WTC11 (cell line): Measurements from ENCODE around the gene TASL. TPM values are rescaled to one million over a fixed set of nuclear protein-coding genes. Genes with fewer than 3 reads are reported as not detected.

Experiments
- ATAC-seq: fragments of 200-7000 bp; cut with Tn5 transposase; 2 replicates; pipeline ENCODE4 v1.10.0; 2021; ENCODE audit warnings: mild to moderate bottlenecking, moderate library complexity
- CTCF ChIA-PET: fragments of 300-600 bp; sonication (Branson Sonifier 250); formaldehyde crosslinking; loops from one replicate; lab custom pipeline; 2021; ENCODE audit warnings: antibody characterized with exemption; lab: Charles Lee
- POLR2A ChIA-PET: fragments of 350-600 bp; sonication (Branson Sonifier 250); formaldehyde crosslinking; loops from one replicate; lab custom pipeline; 2021; ENCODE audit warnings: antibody characterized with exemption; lab: Charles Lee
- DNase-seq: peaks from one replicate; pipeline ENCODE4 v3.0.0; 2021; ENCODE audit warnings: low spot score
- H3K27ac Mint-ChIP-seq: 2 replicates; pipeline ENCODE4 v1.8.0; 2021; ENCODE audit warnings: mixed read lengths
- H3K27me3 Mint-ChIP-seq: 2 replicates; pipeline ENCODE4 v1.8.0; 2021; ENCODE audit warnings: low read depth, mild to moderate bottlenecking, moderate library complexity, mixed read lengths
- H3K36me3 Mint-ChIP-seq: 2 replicates; pipeline ENCODE4 v1.8.0; 2021; ENCODE audit warnings: mixed read lengths
- H3K4me1 Mint-ChIP-seq: 2 replicates; pipeline ENCODE4 v1.8.0; 2022; ENCODE audit warnings: mixed read lengths
- H3K4me3 Mint-ChIP-seq: 2 replicates; pipeline ENCODE4 v1.8.0; 2021; ENCODE audit warnings: mild to moderate bottlenecking, moderate library complexity, mixed read lengths
- H3K9me3 Mint-ChIP-seq: 2 replicates; pipeline ENCODE4 v1.8.0; 2021; ENCODE audit warnings: mixed read lengths
- ESRRA ChIP-seq: sonication (generic); formaldehyde crosslinking; IDR thresholded peaks from 2 replicates; pipeline ENCODE4 v1.8.1; 2022; ENCODE audit warnings: mild to moderate bottlenecking, missing genetic modification reagents, borderline replicate concordance
- FOXK1 ChIP-seq: sonication (generic); formaldehyde crosslinking; IDR thresholded peaks from 2 replicates; pipeline ENCODE4 v1.8.0; 2022; ENCODE audit warnings: mild to moderate bottlenecking, moderate library complexity, missing genetic modification reagents
- GRHL2 ChIP-seq: fragments of 250-450 bp; sonication (Bioruptor Pico); IDR thresholded peaks from 2 replicates; pipeline ENCODE4 v1.8.0; 2022; ENCODE audit warnings: mild to moderate bottlenecking, moderate library complexity; ENCODE audit not compliant: insufficient replicate concordance, severe bottlenecking
- HMGA2 ChIP-seq: fragments of 250-450 bp; sonication (Bioruptor Pico); IDR thresholded peaks from 2 replicates; pipeline ENCODE4 v1.4.0; 2021; ENCODE audit warnings: mild to moderate bottlenecking, moderate library complexity
- NR2C2 ChIP-seq: sonication (generic); formaldehyde crosslinking; IDR thresholded peaks from 2 replicates; pipeline ENCODE4 v1.8.0; 2022; ENCODE audit warnings: mild to moderate bottlenecking, missing genetic modification reagents
- NR3C1 ChIP-seq: sonication (generic); formaldehyde crosslinking; conservative IDR thresholded peaks from 2 replicates; pipeline ENCODE4 v1.8.1; 2023; ENCODE audit warnings: low read depth, mild to moderate bottlenecking, missing genetic modification reagents
- SMAD4 ChIP-seq: sonication (generic); formaldehyde crosslinking; IDR thresholded peaks from 2 replicates; pipeline ENCODE4 v1.8.0; 2022; ENCODE audit warnings: mild to moderate bottlenecking, missing genetic modification reagents
- SOX15 ChIP-seq: fragments of 250-450 bp; sonication (Bioruptor Pico); IDR thresholded peaks from 2 replicates; pipeline ENCODE4 v1.9.0; 2021; ENCODE audit warnings: mild to moderate bottlenecking
- SP1 ChIP-seq: sonication (generic); formaldehyde crosslinking; conservative IDR thresholded peaks from 2 replicates; pipeline ENCODE4 v1.8.1; 2022; ENCODE audit warnings: missing genetic modification reagents
- TCF7 ChIP-seq: sonication (generic); formaldehyde crosslinking; IDR thresholded peaks from 2 replicates; pipeline ENCODE4 v1.8.0; 2022; ENCODE audit warnings: mild to moderate bottlenecking, low read depth, missing genetic modification reagents, moderate library complexity
- ZNF121 ChIP-seq: sonication (generic); formaldehyde crosslinking; IDR thresholded peaks from 2 replicates; pipeline ENCODE4 v1.8.0; 2023; ENCODE audit warnings: missing genetic modification reagents
- ZNF138 ChIP-seq: sonication (generic); formaldehyde crosslinking; conservative IDR thresholded peaks from 2 replicates; pipeline ENCODE4 v1.8.1; 2022; ENCODE audit warnings: mild to moderate bottlenecking, moderate library complexity, missing genetic modification reagents
- ZNF232 ChIP-seq: sonication (generic); formaldehyde crosslinking; IDR thresholded peaks from 2 replicates; pipeline ENCODE4 v1.8.0; 2022; ENCODE audit warnings: mild to moderate bottlenecking, missing genetic modification reagents
- ZNF263 ChIP-seq: sonication (generic); formaldehyde crosslinking; IDR thresholded peaks from 2 replicates; pipeline ENCODE4 v1.8.1; 2022; ENCODE audit warnings: low read depth, mild to moderate bottlenecking, moderate library complexity, missing genetic modification reagents
- ZNF317 ChIP-seq: sonication (generic); formaldehyde crosslinking; IDR thresholded peaks from 2 replicates; pipeline ENCODE4 v1.8.1; 2023; ENCODE audit warnings: low read depth, mild to moderate bottlenecking, moderate library complexity, missing genetic modification reagents, borderline replicate concordance
- ZNF396 ChIP-seq: fragments of 250-450 bp; sonication (Bioruptor Pico); IDR thresholded peaks from 2 replicates; pipeline ENCODE4 v1.8.0; 2021; ENCODE audit warnings: mild to moderate bottlenecking, moderate library complexity, borderline replicate concordance
- ZNF416 ChIP-seq: fragments of 250-450 bp; sonication (Bioruptor Pico); IDR thresholded peaks from 2 replicates; pipeline ENCODE4 v1.9.0; 2021; ENCODE audit warnings: mild to moderate bottlenecking, inconsistent platforms
- total RNA-seq: library from RNA; stranded (reverse); gene quantifications from 3 replicates; pipeline ENCODE4 v1.2.3, GENCODE V29; 2021
- TF ChIP-seq, protein P1 (sequence below): fragments of 200-600 bp; IDR thresholded peaks from 2 replicates; pipeline ENCODE4 v1.8.0; 2022; ENCODE audit warnings: antibody characterized with exemption
- TF ChIP-seq, protein P2 (sequence below): sonication (generic); formaldehyde crosslinking; IDR thresholded peaks from 2 replicates; pipeline ENCODE4 v1.8.1; 2023; ENCODE audit warnings: mild to moderate bottlenecking, missing genetic modification reagents, moderate library complexity
- TF ChIP-seq, protein P3 (sequence below): sonication (generic); formaldehyde crosslinking; IDR thresholded peaks from 2 replicates; pipeline ENCODE4 v1.8.1; 2022; ENCODE audit warnings: mild to moderate bottlenecking, missing genetic modification reagents, moderate library complexity, borderline replicate concordance
- TF ChIP-seq, protein P4 (sequence below): fragments of 250-450 bp; sonication (Bioruptor Pico); IDR thresholded peaks from 2 replicates; pipeline ENCODE4 v1.9.0; 2021; ENCODE audit warnings: mild to moderate bottlenecking
- TF ChIP-seq, protein P5 (sequence below): sonication (generic); formaldehyde crosslinking; IDR thresholded peaks from 2 replicates; pipeline ENCODE4 v1.8.1; 2023; ENCODE audit warnings: mild to moderate bottlenecking, missing genetic modification reagents, borderline replicate concordance

Gene TASL
- total RNA-seq, 1 experiment from 2014 or later: not detected

DNA sequence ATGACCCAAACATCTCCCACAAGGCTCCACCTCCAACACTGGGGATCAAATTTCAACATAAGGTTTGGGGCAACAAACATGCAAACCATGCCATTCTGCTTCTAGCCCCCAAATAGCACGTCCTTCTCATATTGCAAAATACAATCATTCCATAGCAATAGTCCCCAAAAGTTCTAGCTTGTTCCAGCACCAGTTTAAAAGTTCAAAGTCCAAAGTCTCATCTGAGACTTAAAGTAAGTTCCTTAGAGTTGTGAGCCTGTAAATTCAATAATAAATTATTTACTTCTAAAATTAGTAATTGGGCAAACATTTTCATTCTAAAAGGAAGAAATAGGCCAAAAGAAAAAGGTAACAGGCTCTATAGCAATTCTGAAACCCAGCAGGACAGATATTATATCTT, 8.9 kb upstream of the TASL start:
- no peaks in the 10 kb centered on the region for H3K27me3 Mint-ChIP-seq

DNA sequence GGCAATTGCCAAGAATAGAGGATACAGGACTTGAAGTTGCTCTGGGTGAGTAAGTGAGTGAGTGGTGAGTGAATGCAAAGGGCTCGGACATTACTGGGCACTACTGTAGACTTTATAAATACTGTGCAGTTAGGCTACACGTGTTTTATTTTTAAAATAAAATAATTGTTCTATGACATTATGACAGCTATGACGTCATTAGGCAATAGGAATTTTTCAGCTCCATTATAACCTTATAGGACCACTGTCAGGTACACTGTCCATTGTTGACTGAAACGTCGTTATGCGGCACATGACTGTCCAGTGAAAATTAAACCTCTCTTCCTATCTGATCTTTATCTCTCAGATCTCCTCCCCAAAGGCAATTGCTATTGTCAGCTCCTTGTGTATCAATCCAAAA, 5.1 kb upstream of the TASL start:
- Mint-ChIP-seq H3K4me3 (no peak overlapping the region), H3K36me3 (no peaks in the 10 kb centered on the region), H3K27me3 (no peaks in the 10 kb centered on the region), H3K9me3 (no peaks in the 10 kb centered on the region), H3K4me1 (no peaks in the 10 kb centered on the region), H3K27ac (no peak overlapping the region)
- POLR2A ChIA-PET: no interaction called here
- ATAC-seq (no peak), DNase-seq (no peak)
- TF ChIP-seq TCF7 (CRISPR knock-in tag) (no peak), ZNF121 (CRISPR knock-in tag) (no peak), GRHL2 (CRISPR knock-in tag) (no peak), FOXK1 (no peak), ESRRA (CRISPR knock-in tag) (no peak), SOX15 (CRISPR knock-in tag) (no peak), ZNF396 (CRISPR knock-in tag) (no peak), HMGA2 (CRISPR knock-in tag) (no peak), ZNF263 (CRISPR knock-in tag) (no peak), NR2C2 (CRISPR knock-in tag) (no peak), SP1 (CRISPR knock-in tag) (no peak)
- TF ChIP-seq, protein P1, sequence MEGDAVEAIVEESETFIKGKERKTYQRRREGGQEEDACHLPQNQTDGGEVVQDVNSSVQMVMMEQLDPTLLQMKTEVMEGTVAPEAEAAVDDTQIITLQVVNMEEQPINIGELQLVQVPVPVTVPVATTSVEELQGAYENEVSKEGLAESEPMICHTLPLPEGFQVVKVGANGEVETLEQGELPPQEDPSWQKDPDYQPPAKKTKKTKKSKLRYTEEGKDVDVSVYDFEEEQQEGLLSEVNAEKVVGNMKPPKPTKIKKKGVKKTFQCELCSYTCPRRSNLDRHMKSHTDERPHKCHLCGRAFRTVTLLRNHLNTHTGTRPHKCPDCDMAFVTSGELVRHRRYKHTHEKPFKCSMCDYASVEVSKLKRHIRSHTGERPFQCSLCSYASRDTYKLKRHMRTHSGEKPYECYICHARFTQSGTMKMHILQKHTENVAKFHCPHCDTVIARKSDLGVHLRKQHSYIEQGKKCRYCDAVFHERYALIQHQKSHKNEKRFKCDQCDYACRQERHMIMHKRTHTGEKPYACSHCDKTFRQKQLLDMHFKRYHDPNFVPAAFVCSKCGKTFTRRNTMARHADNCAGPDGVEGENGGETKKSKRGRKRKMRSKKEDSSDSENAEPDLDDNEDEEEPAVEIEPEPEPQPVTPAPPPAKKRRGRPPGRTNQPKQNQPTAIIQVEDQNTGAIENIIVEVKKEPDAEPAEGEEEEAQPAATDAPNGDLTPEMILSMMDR: no peak
- TF ChIP-seq, protein P2, sequence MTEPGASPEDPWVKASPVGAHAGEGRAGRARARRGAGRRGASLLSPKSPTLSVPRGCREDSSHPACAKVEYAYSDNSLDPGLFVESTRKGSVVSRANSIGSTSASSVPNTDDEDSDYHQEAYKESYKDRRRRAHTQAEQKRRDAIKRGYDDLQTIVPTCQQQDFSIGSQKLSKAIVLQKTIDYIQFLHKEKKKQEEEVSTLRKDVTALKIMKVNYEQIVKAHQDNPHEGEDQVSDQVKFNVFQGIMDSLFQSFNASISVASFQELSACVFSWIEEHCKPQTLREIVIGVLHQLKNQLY: no peak
- TF ChIP-seq, protein P3, sequence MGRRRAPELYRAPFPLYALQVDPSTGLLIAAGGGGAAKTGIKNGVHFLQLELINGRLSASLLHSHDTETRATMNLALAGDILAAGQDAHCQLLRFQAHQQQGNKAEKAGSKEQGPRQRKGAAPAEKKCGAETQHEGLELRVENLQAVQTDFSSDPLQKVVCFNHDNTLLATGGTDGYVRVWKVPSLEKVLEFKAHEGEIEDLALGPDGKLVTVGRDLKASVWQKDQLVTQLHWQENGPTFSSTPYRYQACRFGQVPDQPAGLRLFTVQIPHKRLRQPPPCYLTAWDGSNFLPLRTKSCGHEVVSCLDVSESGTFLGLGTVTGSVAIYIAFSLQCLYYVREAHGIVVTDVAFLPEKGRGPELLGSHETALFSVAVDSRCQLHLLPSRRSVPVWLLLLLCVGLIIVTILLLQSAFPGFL: no peak
- TF ChIP-seq, protein P4, sequence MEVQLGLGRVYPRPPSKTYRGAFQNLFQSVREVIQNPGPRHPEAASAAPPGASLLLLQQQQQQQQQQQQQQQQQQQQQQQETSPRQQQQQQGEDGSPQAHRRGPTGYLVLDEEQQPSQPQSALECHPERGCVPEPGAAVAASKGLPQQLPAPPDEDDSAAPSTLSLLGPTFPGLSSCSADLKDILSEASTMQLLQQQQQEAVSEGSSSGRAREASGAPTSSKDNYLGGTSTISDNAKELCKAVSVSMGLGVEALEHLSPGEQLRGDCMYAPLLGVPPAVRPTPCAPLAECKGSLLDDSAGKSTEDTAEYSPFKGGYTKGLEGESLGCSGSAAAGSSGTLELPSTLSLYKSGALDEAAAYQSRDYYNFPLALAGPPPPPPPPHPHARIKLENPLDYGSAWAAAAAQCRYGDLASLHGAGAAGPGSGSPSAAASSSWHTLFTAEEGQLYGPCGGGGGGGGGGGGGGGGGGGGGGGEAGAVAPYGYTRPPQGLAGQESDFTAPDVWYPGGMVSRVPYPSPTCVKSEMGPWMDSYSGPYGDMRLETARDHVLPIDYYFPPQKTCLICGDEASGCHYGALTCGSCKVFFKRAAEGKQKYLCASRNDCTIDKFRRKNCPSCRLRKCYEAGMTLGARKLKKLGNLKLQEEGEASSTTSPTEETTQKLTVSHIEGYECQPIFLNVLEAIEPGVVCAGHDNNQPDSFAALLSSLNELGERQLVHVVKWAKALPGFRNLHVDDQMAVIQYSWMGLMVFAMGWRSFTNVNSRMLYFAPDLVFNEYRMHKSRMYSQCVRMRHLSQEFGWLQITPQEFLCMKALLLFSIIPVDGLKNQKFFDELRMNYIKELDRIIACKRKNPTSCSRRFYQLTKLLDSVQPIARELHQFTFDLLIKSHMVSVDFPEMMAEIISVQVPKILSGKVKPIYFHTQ (CRISPR knock-in tag): no peak
- CTCF ChIA-PET: no interaction called here

More for the DNA sequence above, 8.9 kb upstream of the TASL start:
- no peak overlapping the region for H3K27ac Mint-ChIP-seq
- ChIA-PET CTCF (no interaction called here), POLR2A (no interaction called here)
- no peak overlapping the region for H3K4me3 Mint-ChIP-seq
- ATAC-seq (no peak), DNase-seq (no peak)
- TF ChIP-seq ZNF138 (CRISPR knock-in tag): no peak
- TF ChIP-seq ZNF317 (CRISPR knock-in tag): no peak
- TF ChIP-seq NR3C1 (CRISPR knock-in tag): no peak
- TF ChIP-seq, protein P3: no peak
- TF ChIP-seq, protein P5, sequence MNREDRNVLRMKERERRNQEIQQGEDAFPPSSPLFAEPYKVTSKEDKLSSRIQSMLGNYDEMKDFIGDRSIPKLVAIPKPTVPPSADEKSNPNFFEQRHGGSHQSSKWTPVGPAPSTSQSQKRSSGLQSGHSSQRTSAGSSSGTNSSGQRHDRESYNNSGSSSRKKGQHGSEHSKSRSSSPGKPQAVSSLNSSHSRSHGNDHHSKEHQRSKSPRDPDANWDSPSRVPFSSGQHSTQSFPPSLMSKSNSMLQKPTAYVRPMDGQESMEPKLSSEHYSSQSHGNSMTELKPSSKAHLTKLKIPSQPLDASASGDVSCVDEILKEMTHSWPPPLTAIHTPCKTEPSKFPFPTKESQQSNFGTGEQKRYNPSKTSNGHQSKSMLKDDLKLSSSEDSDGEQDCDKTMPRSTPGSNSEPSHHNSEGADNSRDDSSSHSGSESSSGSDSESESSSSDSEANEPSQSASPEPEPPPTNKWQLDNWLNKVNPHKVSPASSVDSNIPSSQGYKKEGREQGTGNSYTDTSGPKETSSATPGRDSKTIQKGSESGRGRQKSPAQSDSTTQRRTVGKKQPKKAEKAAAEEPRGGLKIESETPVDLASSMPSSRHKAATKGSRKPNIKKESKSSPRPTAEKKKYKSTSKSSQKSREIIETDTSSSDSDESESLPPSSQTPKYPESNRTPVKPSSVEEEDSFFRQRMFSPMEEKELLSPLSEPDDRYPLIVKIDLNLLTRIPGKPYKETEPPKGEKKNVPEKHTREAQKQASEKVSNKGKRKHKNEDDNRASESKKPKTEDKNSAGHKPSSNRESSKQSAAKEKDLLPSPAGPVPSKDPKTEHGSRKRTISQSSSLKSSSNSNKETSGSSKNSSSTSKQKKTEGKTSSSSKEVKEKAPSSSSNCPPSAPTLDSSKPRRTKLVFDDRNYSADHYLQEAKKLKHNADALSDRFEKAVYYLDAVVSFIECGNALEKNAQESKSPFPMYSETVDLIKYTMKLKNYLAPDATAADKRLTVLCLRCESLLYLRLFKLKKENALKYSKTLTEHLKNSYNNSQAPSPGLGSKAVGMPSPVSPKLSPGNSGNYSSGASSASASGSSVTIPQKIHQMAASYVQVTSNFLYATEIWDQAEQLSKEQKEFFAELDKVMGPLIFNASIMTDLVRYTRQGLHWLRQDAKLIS (CRISPR knock-in tag): no peak
- no peak for TF ChIP-seq ZNF232
- TF ChIP-seq SMAD4: no peak
- no peak for TF ChIP-seq ZNF416 (CRISPR knock-in tag)
- no peaks in the 10 kb centered on the region for H3K36me3 Mint-ChIP-seq
- peaks cover 5% of the 10 kb centered on the region for H3K4me1 Mint-ChIP-seq
- H3K9me3 Mint-ChIP-seq: no peaks in the 10 kb centered on the region
